Epidermal melanocyte (primary cell): ENCODE measurements around the gene DALRD3.

Experiments used
- DNase-seq: peaks from one replicate; pipeline ENCODE4 v3.0.0; 2011; ENCODE audit warnings: low spot score; ENCODE audit not compliant: insufficient read length

Gene DALRD3

GRCh38 chr3:49017971-49018706 is at the start of gene DALRD3:
Gene DALRD3 (minus strand): TSS chr3:49018580. CDS start chr3:49018564, 16 bp downstream.
- DNase-seq = peak; percentile 39

- DNase-seq = no peak
Observed at GRCh38 chr3:49058011-49058410, 39.6 kb upstream of the DALRD3 start.

- DNase-seq = no peak
Observed at GRCh38 chr3:49057268-49057667, 38.9 kb upstream of the DALRD3 start.

GRCh38 chr3:49054344-49054862 is 36.0 kb upstream of the DALRD3 start:
- DNase-seq = no peak

- no peak for DNase-seq
Observed at GRCh38 chr3:49053543-49053942, 35.2 kb upstream of the DALRD3 start.

- no peak for DNase-seq
Observed at GRCh38 chr3:49035281-49035680, 16.9 kb upstream of the DALRD3 start.

GRCh38 chr3:49034650-49035049 is 16.3 kb upstream of the DALRD3 start:
- no peak for DNase-seq

GRCh38 chr3:49032646-49033304 is 14.4 kb upstream of the DALRD3 start:
- DNase-seq = no peak

- DNase-seq = no peak
Observed at GRCh38 chr3:49030321-49030720, 11.9 kb upstream of the DALRD3 start.

- DNase-seq = no peak
Observed at GRCh38 chr3:49029563-49029884, 11.1 kb upstream of the DALRD3 start.

GRCh38 chr3:49028673-49029562 is 10.5 kb upstream of the DALRD3 start, which contains the start of gene IMPDH2:
Gene IMPDH2 (minus strand): TSS chr3:49029398. CDS start chr3:49029350, 48 bp downstream.
- peak; percentile 61 for DNase-seq

GRCh38 chr3:49028298-49028672 is 9.9 kb upstream of the DALRD3 start:
- no peak for DNase-seq

- no peak for DNase-seq
Observed at GRCh38 chr3:49027634-49028033, 9.3 kb upstream of the DALRD3 start.

- no peak for DNase-seq
Observed at GRCh38 chr3:49026536-49026935, 8.2 kb upstream of the DALRD3 start.

GRCh38 chr3:49025793-49026520 is 7.6 kb upstream of the DALRD3 start:
- DNase-seq = no peak

GRCh38 chr3:49025005-49025792 is 6.8 kb upstream of the DALRD3 start:
- no peak for DNase-seq

GRCh38 chr3:49024449-49024848 is 6.1 kb upstream of the DALRD3 start:
- DNase-seq = no peak

GRCh38 chr3:49023775-49024174 is 5.4 kb upstream of the DALRD3 start:
- DNase-seq = no peak

- DNase-seq = no peak
Observed at GRCh38 chr3:49022688-49023171, 4.3 kb upstream of the DALRD3 start.
